Activated B cell treated with CpG ODN at 0.5 μM for 24 hours (primary cell): ENCODE data around the gene OAS2. TPM values are rescaled to one million over a fixed set of nuclear protein-coding genes. Genes with fewer than 3 reads are reported as not detected.

Source experiments
- ATAC-seq: fragments of 200-7000 bp; cut with Tn5 transposase; one replicate; pipeline ENCODE4 v1.10.0; 2021; ENCODE audit warnings: low read depth, mild to moderate bottlenecking, moderate library complexity
- CTCF ChIA-PET: fragments of 350-600 bp; sonication (Branson Sonifier 250); formaldehyde crosslinking; loops from one replicate; lab custom pipeline; 2021; ENCODE audit warnings: antibody characterized with exemption; lab: Charles Lee
- POLR2A ChIA-PET: fragments of 350-600 bp; sonication (Branson Sonifier 250); formaldehyde crosslinking; loops from one replicate; lab custom pipeline; 2021; ENCODE audit warnings: antibody characterized with exemption; lab: Charles Lee
- DNase-seq: peaks from one replicate; pipeline ENCODE4 v3.0.0; 2022
- H3K27ac Mint-ChIP-seq: one replicate; pipeline ENCODE4 v1.8.0; 2020; ENCODE audit warnings: mixed read lengths
- H3K27me3 Mint-ChIP-seq: one replicate; pipeline ENCODE4 v1.8.0; 2021; ENCODE audit warnings: mixed read lengths
- H3K36me3 Mint-ChIP-seq: one replicate; pipeline ENCODE4 v1.8.0; 2021; ENCODE audit warnings: low read depth, mixed read lengths
- H3K4me1 Mint-ChIP-seq: one replicate; pipeline ENCODE4 v1.8.0; 2021; ENCODE audit warnings: mixed read lengths
- H3K4me3 Mint-ChIP-seq: one replicate; pipeline ENCODE4 v1.8.0; 2020; ENCODE audit warnings: mild to moderate bottlenecking, mixed read lengths
- H3K9me3 Mint-ChIP-seq: one replicate; pipeline ENCODE4 v1.8.0; 2020; ENCODE audit warnings: mixed read lengths
- intact Hi-C: fragments of 100-400 bp; cut with micrococcal nuclease; formaldehyde crosslinking; loops from one replicate; pipeline ENCODE4 v1.15.1; 2024
- total RNA-seq: library from RNA; stranded (reverse); gene quantifications from 2 replicates; pipeline ENCODE4 v1.2.3, GENCODE V29; 2022
- TF ChIP-seq, protein P1 (sequence below): fragments of 200-600 bp; IDR thresholded peaks from one replicate; pipeline ENCODE4 v1.8.0; 2022; ENCODE audit warnings: antibody characterized with exemption, mild to moderate bottlenecking

The OAS2 gene
- total RNA-seq, 1 donor from 2014 or later = 51.9 TPM

DNA sequence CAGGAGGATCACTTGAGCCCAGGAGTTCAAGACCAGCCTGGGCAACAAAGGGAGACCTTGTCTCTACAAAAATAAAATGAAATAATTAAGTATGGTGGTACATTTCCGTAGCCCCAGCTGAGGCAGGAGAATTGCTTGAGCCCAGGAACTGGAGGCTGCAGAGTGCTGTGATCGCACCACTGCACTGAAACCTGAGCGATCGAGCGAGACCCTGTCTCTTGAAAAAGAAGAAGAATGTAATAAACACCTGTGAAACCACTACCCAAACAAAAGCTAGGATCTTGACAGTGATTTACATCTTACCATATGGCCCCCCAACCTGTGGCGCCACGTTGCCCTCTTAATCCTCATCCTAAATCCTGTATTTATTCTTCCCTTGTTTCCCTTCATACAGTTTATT lies 72.5 kb downstream of the OAS2 start:
- H3K27ac Mint-ChIP-seq = peak overlapping the region; percentile 75
- ATAC-seq = peak; percentile 76
- H3K4me3 Mint-ChIP-seq = peak overlapping the region; percentile 55

GRCh38 chr12:113051759-113052158 lies 73.4 kb downstream of the OAS2 start:
- no peak for DNase-seq
- Mint-ChIP-seq H3K4me1 (peaks cover 73% of the 10 kb centered on the region), H3K4me3 (peak overlapping the region; percentile 4), H3K9me3 (no peaks in the 10 kb centered on the region), H3K27me3 (no peaks in the 10 kb centered on the region), H3K36me3 (no peaks in the 10 kb centered on the region), H3K27ac (peak overlapping the region; percentile 68)
- CTCF ChIA-PET = interaction anchor here (0.9 to 8.0 kb wide), 5 partner anchors 10 to 48 kb away, joined by 3 to 85 read pairs (median 31); no protein-coding TSS in a partner anchor
- POLR2A ChIA-PET = interaction anchor here (1.3 to 6.7 kb wide), 6 partner anchors 12 to 41 kb away, joined by 3 to 73 read pairs (median 9); no protein-coding TSS in a partner anchor
- intact Hi-C loops = loop anchor here (1.0 to 5.0 kb wide), 2 partner anchors 11 to 181 kb away; no protein-coding TSS in a partner anchor
- ATAC-seq = no peak
- TF ChIP-seq, protein P1, sequence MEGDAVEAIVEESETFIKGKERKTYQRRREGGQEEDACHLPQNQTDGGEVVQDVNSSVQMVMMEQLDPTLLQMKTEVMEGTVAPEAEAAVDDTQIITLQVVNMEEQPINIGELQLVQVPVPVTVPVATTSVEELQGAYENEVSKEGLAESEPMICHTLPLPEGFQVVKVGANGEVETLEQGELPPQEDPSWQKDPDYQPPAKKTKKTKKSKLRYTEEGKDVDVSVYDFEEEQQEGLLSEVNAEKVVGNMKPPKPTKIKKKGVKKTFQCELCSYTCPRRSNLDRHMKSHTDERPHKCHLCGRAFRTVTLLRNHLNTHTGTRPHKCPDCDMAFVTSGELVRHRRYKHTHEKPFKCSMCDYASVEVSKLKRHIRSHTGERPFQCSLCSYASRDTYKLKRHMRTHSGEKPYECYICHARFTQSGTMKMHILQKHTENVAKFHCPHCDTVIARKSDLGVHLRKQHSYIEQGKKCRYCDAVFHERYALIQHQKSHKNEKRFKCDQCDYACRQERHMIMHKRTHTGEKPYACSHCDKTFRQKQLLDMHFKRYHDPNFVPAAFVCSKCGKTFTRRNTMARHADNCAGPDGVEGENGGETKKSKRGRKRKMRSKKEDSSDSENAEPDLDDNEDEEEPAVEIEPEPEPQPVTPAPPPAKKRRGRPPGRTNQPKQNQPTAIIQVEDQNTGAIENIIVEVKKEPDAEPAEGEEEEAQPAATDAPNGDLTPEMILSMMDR = no peak

More for the DNA sequence above, 72.5 kb downstream of the OAS2 start:
- Mint-ChIP-seq H3K9me3 (no peaks in the 10 kb centered on the region), H3K27me3 (no peaks in the 10 kb centered on the region), H3K36me3 (no peaks in the 10 kb centered on the region), H3K4me1 (peaks cover 66% of the 10 kb centered on the region)
- TF ChIP-seq, protein P1 = no peak
- ChIA-PET POLR2A (interaction anchor here (0.6 to 6.7 kb wide), 18 partner anchors 13 to 307 kb away, joined by 3 to 73 read pairs (median 5); partner anchors contain the start of genes DDX54 and OAS2), CTCF (interaction anchor here (0.7 to 8.0 kb wide), 13 partner anchors 11 to 124 kb away, joined by 3 to 85 read pairs (median 4); no protein-coding TSS in a partner anchor)
- intact Hi-C loops = loop anchor here (1.0 to 5.0 kb wide), 3 partner anchors 12 to 182 kb away; no protein-coding TSS in a partner anchor
- no peak for DNase-seq

DNA sequence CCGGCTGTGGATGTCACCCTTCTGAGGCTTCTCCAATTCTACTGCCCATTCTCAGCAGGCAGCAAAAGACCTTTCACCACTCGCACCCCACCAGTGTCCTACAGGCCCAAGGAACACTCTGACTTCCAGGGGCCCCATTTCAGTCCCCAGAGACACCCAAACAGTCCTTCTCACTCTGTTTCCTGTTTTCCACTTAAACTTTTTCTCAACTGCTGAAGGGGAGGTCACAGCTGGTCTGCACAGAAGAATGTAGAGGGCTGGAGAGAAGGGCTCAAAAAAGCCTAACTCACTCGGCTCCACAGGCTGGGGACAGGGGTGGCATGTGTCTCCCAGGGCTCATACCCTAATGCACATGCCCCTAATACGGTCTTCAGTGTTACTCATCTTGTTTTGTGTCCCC lies 74.0 kb downstream of the OAS2 start:
- intact Hi-C loops = loop anchor here (5.0 kb wide), 1 partner anchor 180 kb away; no protein-coding TSS in a partner anchor
- DNase-seq (no peak), ATAC-seq (no peak)
- peaks cover 73% of the 10 kb centered on the region for H3K4me1 Mint-ChIP-seq
- TF ChIP-seq, protein P1 = no peak
- ChIA-PET CTCF (interaction anchor here (0.7 to 1.2 kb wide), 4 partner anchors 9 to 59 kb away, joined by 3 to 4 read pairs (median 3); no protein-coding TSS in a partner anchor), POLR2A (interaction anchor here (1.0 to 6.7 kb wide), 5 partner anchors 11 to 77 kb away, joined by 3 to 73 read pairs (median 10); no protein-coding TSS in a partner anchor)
- H3K27ac Mint-ChIP-seq = peak overlapping the region; percentile 68
- H3K4me3 Mint-ChIP-seq = peak overlapping the region; percentile 5
- H3K27me3 Mint-ChIP-seq = no peaks in the 10 kb centered on the region
- no peaks in the 10 kb centered on the region for H3K9me3 Mint-ChIP-seq
- H3K36me3 Mint-ChIP-seq = no peaks in the 10 kb centered on the region

GRCh38 chr12:113054948-113055486 lies 76.7 kb downstream of the OAS2 start:
- ATAC-seq (no peak), DNase-seq (no peak)
- H3K9me3 Mint-ChIP-seq = no peaks in the 10 kb centered on the region
- intact Hi-C loops = loop anchor here (5.0 kb wide), 1 partner anchor 177 kb away; no protein-coding TSS in a partner anchor
- ChIA-PET POLR2A (interaction anchor here (2.1 to 14.4 kb wide), 2 partner anchors 10 to 18 kb away, joined by 8 to 160 read pairs; no protein-coding TSS in a partner anchor), CTCF (interaction anchor here (1.7 kb wide), 1 partner anchor 37 kb away, joined by 7 read pairs; no protein-coding TSS in a partner anchor)
- H3K36me3 Mint-ChIP-seq = peaks cover 5% of the 10 kb centered on the region
- no peaks in the 10 kb centered on the region for H3K27me3 Mint-ChIP-seq
- peak overlapping the region; percentile 32 for H3K27ac Mint-ChIP-seq
- TF ChIP-seq, protein P1 = no peak
- H3K4me3 Mint-ChIP-seq = peak overlapping the region; percentile 17
- H3K4me1 Mint-ChIP-seq = peaks cover 65% of the 10 kb centered on the region
